ENCODE results near the gene CFAP57.
"Not testable (repeated sequence)": the region's sequence is repeated elsewhere in the genome, so short reads cannot be mapped to it uniquely, and the experiment has no call there.

Gene CFAP57
- 0 reads per million in 4 experiments for total RNA-seq

GRCh38 chr1:43171876-43172526, at the start of gene CFAP57, which contains the start of gene EBNA1BP2:
TSS of gene CFAP57 (plus strand) at chr1:43172330. CDS start at chr1:43172754, 424 bp downstream.
TSS of gene EBNA1BP2 (minus strand) at chr1:43172290. CDS start at chr1:43172118, 172 bp downstream.
- peak; percentile 82 for DNase-seq

DNA sequence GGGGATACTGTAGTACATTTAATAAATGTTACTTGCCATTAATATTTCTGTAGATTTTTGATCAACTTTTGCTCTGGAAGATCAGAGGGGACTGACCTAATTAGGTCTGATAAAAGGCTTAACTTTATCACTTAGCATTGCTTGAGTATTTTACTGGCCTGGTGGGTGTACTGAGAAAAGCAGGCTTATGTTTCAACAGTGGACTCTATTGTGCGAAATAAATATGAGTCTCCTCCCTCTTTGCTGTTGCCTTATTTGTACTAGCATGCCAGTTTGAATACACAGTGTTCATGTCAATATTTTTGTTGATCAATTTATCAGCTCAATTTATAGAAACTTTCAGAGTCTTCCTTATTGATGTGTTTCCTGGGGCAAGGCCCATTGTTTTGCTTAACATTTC, 49.1 kb upstream of the CFAP57 start:
- no peak for DNase-seq

- no peak for DNase-seq
Observed at GRCh38 chr1:43128816-43129215, 43.3 kb upstream of the CFAP57 start.

GRCh38 chr1:43129426-43129825, 42.7 kb upstream of the CFAP57 start:
- no peak for DNase-seq

GRCh38 chr1:43134068-43134467, 38.1 kb upstream of the CFAP57 start:
- DNase-seq = no peak

GRCh38 chr1:43134640-43135039, 37.5 kb upstream of the CFAP57 start:
- no peak for DNase-seq

GRCh38 chr1:43135857-43136781, 36.0 kb upstream of the CFAP57 start:
- DNase-seq = no peak

- DNase-seq = no peak
Observed at GRCh38 chr1:43137445-43138052, 34.6 kb upstream of the CFAP57 start.

GRCh38 chr1:43139295-43139694, 32.8 kb upstream of the CFAP57 start:
- not testable (repeated sequence) for DNase-seq

- no peak for DNase-seq
Observed at GRCh38 chr1:43140010-43140409, 32.1 kb upstream of the CFAP57 start.

GRCh38 chr1:43140583-43140982, 31.5 kb upstream of the CFAP57 start:
- DNase-seq = no peak

DNA sequence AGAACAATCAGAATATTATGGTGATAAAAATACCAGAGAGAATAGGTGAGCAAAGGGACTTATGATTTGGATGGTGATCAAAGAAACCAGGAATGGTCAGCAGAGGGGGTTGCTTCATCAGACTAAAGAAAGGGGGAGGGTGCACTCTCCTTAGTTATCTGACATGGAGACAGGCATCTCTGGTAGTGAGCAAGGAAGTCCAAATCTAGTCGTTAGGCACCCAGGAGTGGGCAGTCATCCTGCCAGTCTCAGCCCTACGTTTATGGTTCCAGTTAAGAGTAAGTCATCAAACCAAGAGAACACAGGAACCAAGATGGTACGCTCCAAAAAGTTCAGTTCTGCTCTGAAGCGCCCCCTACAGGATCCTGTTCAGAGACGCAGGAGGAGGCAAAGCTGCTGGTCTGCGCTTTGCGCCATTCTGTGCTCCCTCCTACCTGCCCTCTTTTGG, 28.7 kb upstream of the CFAP57 start:
- DNase-seq = no peak

- DNase-seq = no peak
Observed at GRCh38 chr1:43144237-43144636, 27.9 kb upstream of the CFAP57 start.

GRCh38 chr1:43147625-43148327, 24.4 kb upstream of the CFAP57 start:
- no peak for DNase-seq

GRCh38 chr1:43149889-43150288, 22.2 kb upstream of the CFAP57 start:
- DNase-seq = no peak

- no peak for DNase-seq
Observed at GRCh38 chr1:43152866-43153265, 19.3 kb upstream of the CFAP57 start.

- no peak for DNase-seq
Observed at GRCh38 chr1:43153443-43153842, 18.7 kb upstream of the CFAP57 start.

DNA sequence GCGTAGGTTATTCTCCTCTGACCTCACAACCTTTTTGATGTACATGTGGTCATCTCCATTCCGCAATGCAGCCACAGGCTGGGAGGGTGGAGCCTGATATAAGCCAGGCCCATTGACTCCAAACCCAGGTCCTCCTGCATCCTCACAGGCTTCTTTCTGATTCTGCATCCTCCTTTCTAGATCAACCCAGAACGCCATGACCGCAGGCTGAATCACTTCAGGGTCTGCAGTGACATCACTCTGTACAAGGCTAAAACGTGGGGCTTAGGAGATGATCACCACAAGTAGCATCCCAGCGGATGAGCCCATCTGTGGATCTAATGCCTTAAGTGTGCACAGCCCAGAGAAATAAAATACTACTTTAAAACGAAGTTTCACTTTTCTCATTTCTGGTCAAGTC, 16.1 kb upstream of the CFAP57 start:
- DNase-seq = no peak

GRCh38 chr1:43165162-43165561, 7.0 kb upstream of the CFAP57 start:
- DNase-seq = no peak

DNA sequence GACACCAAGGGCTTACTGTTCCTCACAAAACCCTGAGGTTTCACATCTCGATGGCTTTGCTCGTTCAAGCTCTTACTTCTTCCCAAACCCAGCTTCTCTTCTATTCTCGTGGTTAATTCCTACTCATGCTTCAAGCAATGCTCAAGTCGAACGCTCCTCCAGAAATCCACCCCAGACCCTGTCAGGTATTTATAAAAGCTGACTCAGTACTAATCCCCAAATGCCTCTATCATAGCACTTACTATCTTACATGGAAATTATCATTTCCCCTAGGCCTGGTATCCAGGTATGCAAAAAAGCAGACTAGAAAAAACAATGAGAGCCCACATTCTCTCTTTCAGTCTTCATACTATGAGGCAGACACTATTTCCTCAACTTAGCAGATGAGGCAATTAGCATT, 6.4 kb upstream of the CFAP57 start:
- DNase-seq = no peak

- DNase-seq = no peak
Observed at GRCh38 chr1:43171312-43171875, 736 bp upstream of the CFAP57 start.

DNA sequence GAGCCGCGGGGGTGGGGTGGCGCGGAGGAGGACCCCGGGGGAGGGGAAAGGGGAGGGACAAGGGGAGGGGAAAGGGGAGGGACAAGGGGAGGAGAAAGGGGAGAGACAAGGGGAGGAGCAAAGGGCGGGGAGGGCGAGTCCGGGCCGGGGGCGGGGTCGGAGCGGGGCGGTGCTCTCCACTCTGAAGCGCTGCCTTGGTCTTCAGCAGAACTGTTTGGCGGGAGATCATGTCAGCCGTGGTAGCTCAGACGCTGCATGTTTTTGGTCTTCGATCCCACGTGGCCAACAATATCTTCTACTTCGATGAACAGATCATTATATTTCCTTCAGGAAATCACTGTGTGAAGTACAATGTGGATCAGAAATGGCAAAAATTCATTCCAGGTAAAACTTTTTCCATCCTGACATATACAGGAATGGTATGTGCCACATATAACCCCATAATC, 420 bp downstream of the CFAP57 start:
- DNase-seq = peak; percentile 81

Measured in effector CD8-positive, alpha-beta T cell (primary cell).